ENCODE results near the gene C3orf18. TPM values are rescaled to one million over a fixed set of nuclear protein-coding genes. Genes with fewer than 3 reads are reported as not detected.

The C3orf18 gene
- total RNA-seq, 1 donor from 2014 or later: 8.5 TPM

- Mint-ChIP-seq H3K4me1 (no peaks in the 10 kb centered on the region), H3K36me3 (peaks cover 3% of the 10 kb centered on the region), H3K27me3 (ENCODE audit: insufficient read depth, low read depth) (no peaks in the 10 kb centered on the region), H3K4me3 (no peak overlapping the region), H3K9me3 (no peaks in the 10 kb centered on the region), H3K27ac (no peak overlapping the region)
- Histone ChIP-seq H3K4me3 (no peak overlapping the region), H3K27ac (no peak overlapping the region), H3K4me1 (no peaks in the 10 kb centered on the region), H4K20me1 (ENCODE audit: low read depth) (no peaks in the 10 kb centered on the region), H3K27me3 (no peaks in the 10 kb centered on the region), H3K79me2 (ENCODE audit: low read depth) (no peaks in the 10 kb centered on the region), H3K9ac (no peak overlapping the region), H3K36me3 (no peaks in the 10 kb centered on the region), H3K4me2 (no peak overlapping the region), H3F3A (ENCODE audit: low read depth) (no peaks in the 10 kb centered on the region), H3K9me3 (ENCODE audit: low read depth) (no peaks in the 10 kb centered on the region), H2AFZ (replicated peaks) (no peak overlapping the region)
- DNase-seq (ENCODE audit: low spot score): no peak
- TF ChIP-seq EZH2 (IDR thresholded peaks at IDR 0.05) (no peak), CTCF (IDR thresholded peaks at IDR 0.05) (no peak), EZH2phosphoT487 (IDR thresholded peaks at IDR 0.05) (no peak)
Measured at GRCh38 chr3:50580683-50581458, 13.3 kb upstream of the C3orf18 start.

DNA sequence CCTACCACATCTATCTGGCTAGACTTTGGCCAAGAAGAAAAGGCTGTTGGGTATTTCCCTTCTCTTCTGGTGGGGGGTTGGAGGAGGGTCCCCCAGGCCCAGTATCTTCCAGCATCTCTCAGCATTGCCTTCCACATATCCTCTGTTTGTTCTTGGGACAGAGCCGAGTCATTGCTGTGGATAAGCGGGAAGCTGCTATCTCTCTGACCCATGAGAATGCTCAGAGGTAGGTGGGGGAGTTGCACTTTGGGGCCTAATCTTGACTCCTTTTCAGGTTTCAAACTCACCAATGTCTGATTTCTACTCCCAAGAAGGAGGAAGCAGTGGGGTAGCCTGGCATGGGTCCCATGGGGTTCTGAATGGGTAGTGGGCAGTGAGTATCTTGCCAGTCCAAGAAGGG is 9.8 kb upstream of the C3orf18 start:
- H3K27me3 Mint-ChIP-seq (ENCODE audit: insufficient read depth, low read depth): peaks cover 2% of the 10 kb centered on the region
- no peaks in the 10 kb centered on the region for H3K9me3 ChIP-seq (ENCODE audit: low read depth)
- no peak overlapping the region for H3K4me2 ChIP-seq
- H3K4me3 Mint-ChIP-seq: no peak overlapping the region
- peaks cover 3% of the 10 kb centered on the region for H3K36me3 Mint-ChIP-seq
- no peak overlapping the region for H2AFZ ChIP-seq (replicated peaks)
- DNase-seq (ENCODE audit: low spot score): no peak
- no peaks in the 10 kb centered on the region for H3K4me1 Mint-ChIP-seq
- H3K36me3 ChIP-seq: no peaks in the 10 kb centered on the region
- H3K9ac ChIP-seq: no peak overlapping the region
- H3K9me3 Mint-ChIP-seq: no peaks in the 10 kb centered on the region
- H3K27ac ChIP-seq: no peak overlapping the region
- no peak for TF ChIP-seq EZH2phosphoT487 (IDR thresholded peaks at IDR 0.05)
- no peak for TF ChIP-seq CTCF (IDR thresholded peaks at IDR 0.05)
- TF ChIP-seq EZH2 (IDR thresholded peaks at IDR 0.05): no peak
- H3K27me3 ChIP-seq: no peaks in the 10 kb centered on the region
- no peaks in the 10 kb centered on the region for H3F3A ChIP-seq (ENCODE audit: low read depth)
- no peaks in the 10 kb centered on the region for H3K79me2 ChIP-seq (ENCODE audit: low read depth)
- no peak overlapping the region for H3K4me3 ChIP-seq
- no peaks in the 10 kb centered on the region for H4K20me1 ChIP-seq (ENCODE audit: low read depth)
- no peak overlapping the region for H3K27ac Mint-ChIP-seq
- no peaks in the 10 kb centered on the region for H3K4me1 ChIP-seq

DNA sequence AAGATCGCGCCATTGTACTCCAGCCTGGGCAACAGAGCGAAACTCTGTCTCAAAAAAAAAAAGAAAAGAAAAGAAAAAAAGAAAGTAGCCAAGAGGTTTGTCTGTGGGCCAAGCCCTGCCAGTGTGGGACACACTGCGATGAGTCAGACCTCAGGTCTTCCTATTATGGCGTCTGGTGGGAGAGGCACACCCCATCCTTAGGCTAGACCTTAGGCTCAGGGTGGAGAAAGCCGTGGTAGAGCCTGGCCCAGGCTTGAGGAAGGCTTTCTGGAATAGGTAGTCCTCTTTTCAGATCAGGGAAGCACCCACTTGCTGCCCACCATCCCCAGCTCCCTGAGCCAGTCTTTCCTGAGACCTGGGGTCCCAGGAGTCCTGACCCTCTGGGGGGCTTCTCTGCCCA is 7.8 kb upstream of the C3orf18 start:
- no peak overlapping the region for H2AFZ ChIP-seq (replicated peaks)
- no peaks in the 10 kb centered on the region for H3K36me3 ChIP-seq
- TF ChIP-seq EZH2 (IDR thresholded peaks at IDR 0.05) (no peak), EZH2phosphoT487 (IDR thresholded peaks at IDR 0.05) (no peak), CTCF (IDR thresholded peaks at IDR 0.05) (no peak)

More for the DNA sequence above, 7.8 kb upstream of the C3orf18 start:
- H3K9me3 Mint-ChIP-seq: no peaks in the 10 kb centered on the region
- no peak overlapping the region for H3K4me3 Mint-ChIP-seq
- peaks cover 2% of the 10 kb centered on the region for H3K27me3 Mint-ChIP-seq (ENCODE audit: insufficient read depth, low read depth)
- Histone ChIP-seq H3K9ac (no peak overlapping the region), H3K4me3 (no peak overlapping the region), H3F3A (ENCODE audit: low read depth) (peaks cover 2% of the 10 kb centered on the region), H3K4me1 (peaks cover under 1% of the 10 kb centered on the region), H3K27ac (no peak overlapping the region), H3K27me3 (no peaks in the 10 kb centered on the region), H3K79me2 (ENCODE audit: low read depth) (peaks cover under 1% of the 10 kb centered on the region), H3K9me3 (ENCODE audit: low read depth) (no peaks in the 10 kb centered on the region), H4K20me1 (ENCODE audit: low read depth) (no peaks in the 10 kb centered on the region), H3K4me2 (no peak overlapping the region)
- DNase-seq (ENCODE audit: low spot score): no peak
- no peak overlapping the region for H3K27ac Mint-ChIP-seq
- H3K4me1 Mint-ChIP-seq: peaks cover 5% of the 10 kb centered on the region
- H3K36me3 Mint-ChIP-seq: peaks cover 3% of the 10 kb centered on the region

Measured in neural progenitor cell (in vitro differentiated cells).